Measurements from ENCODE around the gene DAAM1.

The DAAM1 gene

GRCh38 chr14:59190372-59190771, 1.9 kb downstream of the DAAM1 start:
- TF ChIP-seq, protein P1, sequence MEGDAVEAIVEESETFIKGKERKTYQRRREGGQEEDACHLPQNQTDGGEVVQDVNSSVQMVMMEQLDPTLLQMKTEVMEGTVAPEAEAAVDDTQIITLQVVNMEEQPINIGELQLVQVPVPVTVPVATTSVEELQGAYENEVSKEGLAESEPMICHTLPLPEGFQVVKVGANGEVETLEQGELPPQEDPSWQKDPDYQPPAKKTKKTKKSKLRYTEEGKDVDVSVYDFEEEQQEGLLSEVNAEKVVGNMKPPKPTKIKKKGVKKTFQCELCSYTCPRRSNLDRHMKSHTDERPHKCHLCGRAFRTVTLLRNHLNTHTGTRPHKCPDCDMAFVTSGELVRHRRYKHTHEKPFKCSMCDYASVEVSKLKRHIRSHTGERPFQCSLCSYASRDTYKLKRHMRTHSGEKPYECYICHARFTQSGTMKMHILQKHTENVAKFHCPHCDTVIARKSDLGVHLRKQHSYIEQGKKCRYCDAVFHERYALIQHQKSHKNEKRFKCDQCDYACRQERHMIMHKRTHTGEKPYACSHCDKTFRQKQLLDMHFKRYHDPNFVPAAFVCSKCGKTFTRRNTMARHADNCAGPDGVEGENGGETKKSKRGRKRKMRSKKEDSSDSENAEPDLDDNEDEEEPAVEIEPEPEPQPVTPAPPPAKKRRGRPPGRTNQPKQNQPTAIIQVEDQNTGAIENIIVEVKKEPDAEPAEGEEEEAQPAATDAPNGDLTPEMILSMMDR (IDR thresholded peaks at IDR 0.05; ENCODE audit: insufficient read depth, low read depth, low read length, missing control alignments): no peak
- peak; percentile 5 for DNase-seq (ENCODE audit: low read depth)
- H3K4me3 ChIP-seq (ENCODE audit: low read length): peak overlapping the region; percentile 84

GRCh38 chr14:59195912-59196311, 7.4 kb downstream of the DAAM1 start:
- DNase-seq (ENCODE audit: low read depth): no peak
- H3K4me3 ChIP-seq (ENCODE audit: low read length): no peak overlapping the region
- TF ChIP-seq, protein P1 (IDR thresholded peaks at IDR 0.05; ENCODE audit: insufficient read depth, low read depth, low read length, missing control alignments): no peak

DNA sequence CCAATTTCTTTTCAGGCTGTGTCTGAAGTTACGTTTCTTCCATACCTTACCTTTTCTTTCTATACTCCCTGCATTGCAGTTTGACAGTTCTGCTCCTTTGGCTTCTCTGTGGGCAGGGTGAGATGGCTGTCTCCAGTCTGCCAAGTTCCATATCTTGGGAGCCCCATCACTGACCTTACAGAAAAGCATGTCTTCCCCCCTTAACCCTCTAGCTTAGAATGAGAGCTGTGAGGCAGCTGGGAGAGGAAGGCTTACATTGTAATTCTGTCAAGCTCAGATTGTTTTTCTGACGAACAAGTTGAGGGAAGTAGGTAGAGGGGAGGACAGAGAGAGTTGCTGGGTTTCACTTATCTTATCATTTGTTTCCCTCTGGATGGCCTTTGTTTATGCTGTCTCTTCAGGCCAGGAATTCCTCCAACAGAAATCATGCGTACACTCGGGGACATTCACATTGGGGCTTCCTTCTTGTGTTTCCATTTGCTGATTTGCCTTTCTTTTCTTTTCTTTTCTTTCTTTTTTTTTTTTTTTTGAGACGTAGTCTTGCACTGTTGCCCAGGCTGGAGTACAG, 9.3 kb downstream of the DAAM1 start:
- no peak overlapping the region for H3K4me3 ChIP-seq (ENCODE audit: low read length)
- DNase-seq (ENCODE audit: low read depth): no peak
- TF ChIP-seq, protein P1 (IDR thresholded peaks at IDR 0.05; ENCODE audit: insufficient read depth, low read depth, low read length, missing control alignments): no peak

DNA sequence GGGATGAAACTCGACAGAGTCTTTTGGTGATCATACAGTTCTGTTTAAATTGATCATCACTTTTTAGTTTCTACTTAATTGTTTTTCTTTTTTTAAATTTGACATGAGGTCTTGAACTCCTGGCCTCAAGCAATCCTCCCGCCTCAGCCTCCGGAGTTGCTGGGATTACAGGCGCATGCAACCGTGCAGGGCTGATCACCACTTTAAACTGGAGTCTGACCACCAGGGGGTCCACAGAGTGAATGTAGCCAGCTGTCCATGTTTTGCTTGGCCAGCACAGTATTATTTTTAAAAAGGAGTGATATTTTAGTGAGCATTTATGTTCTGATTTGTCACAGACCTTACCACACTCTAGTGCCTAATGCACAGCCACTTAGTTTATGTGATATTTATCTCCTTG, 10.7 kb downstream of the DAAM1 start:
- TF ChIP-seq, protein P1 (IDR thresholded peaks at IDR 0.05; ENCODE audit: insufficient read depth, low read depth, low read length, missing control alignments): no peak
- no peak for DNase-seq (ENCODE audit: low read depth)
- H3K4me3 ChIP-seq (ENCODE audit: low read length): no peak overlapping the region

DNA sequence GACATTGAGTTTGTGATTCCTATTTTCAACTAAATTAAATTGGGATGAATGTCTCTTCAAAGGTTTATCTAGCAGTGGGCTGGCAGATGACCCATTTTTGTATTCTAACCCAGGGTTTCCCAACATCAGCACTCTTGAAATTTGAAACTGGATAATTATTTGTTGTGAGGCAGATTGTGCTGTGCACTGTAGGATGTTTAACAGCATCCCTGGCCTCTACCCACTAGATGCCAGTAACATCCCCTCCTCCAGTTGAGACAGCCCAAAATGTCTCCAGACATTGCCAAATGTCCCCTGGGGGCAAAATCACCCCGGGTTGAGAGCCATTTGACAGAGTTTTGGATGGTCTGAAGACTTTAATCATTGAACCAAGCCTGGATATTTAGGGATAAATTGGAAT, 11.1 kb downstream of the DAAM1 start:
- no peak overlapping the region for H3K4me3 ChIP-seq (ENCODE audit: low read length)
- no peak for DNase-seq (ENCODE audit: low read depth)
- TF ChIP-seq, protein P1 (IDR thresholded peaks at IDR 0.05; ENCODE audit: insufficient read depth, low read depth, low read length, missing control alignments): no peak

- TF ChIP-seq, protein P1 (IDR thresholded peaks at IDR 0.05; ENCODE audit: insufficient read depth, low read depth, low read length, missing control alignments): no peak
- no peak for DNase-seq (ENCODE audit: low read depth)
- no peak overlapping the region for H3K4me3 ChIP-seq (ENCODE audit: low read length)
These were observed 11.7 kb downstream of the DAAM1 start for GRCh38 chr14:59200195-59200594.

- no peak overlapping the region for H3K4me3 ChIP-seq (ENCODE audit: low read length)
- no peak for DNase-seq (ENCODE audit: low read depth)
- TF ChIP-seq, protein P1 (IDR thresholded peaks at IDR 0.05; ENCODE audit: insufficient read depth, low read depth, low read length, missing control alignments): no peak
These were observed 13.6 kb downstream of the DAAM1 start for GRCh38 chr14:59202031-59202430.
